ENCODE data around the gene PADI3.

Gene PADI3

DNA sequence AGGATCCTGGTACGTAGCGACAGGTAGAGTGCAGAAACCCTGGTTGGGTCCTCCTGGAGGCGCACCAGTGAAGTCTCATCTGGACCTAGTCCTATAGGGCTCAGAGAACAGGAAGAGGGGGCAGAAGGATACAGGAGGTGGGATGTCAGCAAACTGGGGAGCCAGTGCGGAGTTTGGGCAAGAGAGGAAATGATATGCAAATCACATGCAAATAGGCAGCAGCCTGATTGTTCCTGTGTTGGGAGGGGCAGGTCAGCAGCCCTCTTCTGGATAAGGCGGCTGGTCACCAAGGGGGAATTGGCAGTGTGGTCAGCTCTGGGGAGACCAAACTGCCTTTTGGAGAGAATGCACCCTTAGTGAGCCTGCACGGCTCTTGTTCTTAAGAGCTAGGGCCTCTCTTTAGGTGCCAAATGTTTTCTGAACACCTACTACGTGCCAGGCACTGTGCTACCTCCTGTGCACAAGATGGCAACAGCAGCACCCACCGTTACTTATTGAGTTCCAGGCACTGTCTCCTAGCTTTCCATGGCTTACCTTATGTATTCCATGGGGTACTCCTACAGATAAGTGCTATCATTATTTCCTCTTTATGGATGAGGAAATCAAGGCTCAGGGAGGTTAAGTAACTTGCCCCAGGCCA is 18.1 kb upstream of the PADI3 start:
- Histone ChIP-seq H3K4me3 (replicated peaks; ENCODE audit: low read depth, low read length) (no peak overlapping the region), H3K27me3 (replicated peaks; ENCODE audit: control insufficient read depth, insufficient read depth, low read length) (no peaks in the 10 kb centered on the region), H3K36me3 (ENCODE audit: control insufficient read depth, insufficient read depth, low read length) (no peaks in the 10 kb centered on the region)
- TF ChIP-seq, protein P1, sequence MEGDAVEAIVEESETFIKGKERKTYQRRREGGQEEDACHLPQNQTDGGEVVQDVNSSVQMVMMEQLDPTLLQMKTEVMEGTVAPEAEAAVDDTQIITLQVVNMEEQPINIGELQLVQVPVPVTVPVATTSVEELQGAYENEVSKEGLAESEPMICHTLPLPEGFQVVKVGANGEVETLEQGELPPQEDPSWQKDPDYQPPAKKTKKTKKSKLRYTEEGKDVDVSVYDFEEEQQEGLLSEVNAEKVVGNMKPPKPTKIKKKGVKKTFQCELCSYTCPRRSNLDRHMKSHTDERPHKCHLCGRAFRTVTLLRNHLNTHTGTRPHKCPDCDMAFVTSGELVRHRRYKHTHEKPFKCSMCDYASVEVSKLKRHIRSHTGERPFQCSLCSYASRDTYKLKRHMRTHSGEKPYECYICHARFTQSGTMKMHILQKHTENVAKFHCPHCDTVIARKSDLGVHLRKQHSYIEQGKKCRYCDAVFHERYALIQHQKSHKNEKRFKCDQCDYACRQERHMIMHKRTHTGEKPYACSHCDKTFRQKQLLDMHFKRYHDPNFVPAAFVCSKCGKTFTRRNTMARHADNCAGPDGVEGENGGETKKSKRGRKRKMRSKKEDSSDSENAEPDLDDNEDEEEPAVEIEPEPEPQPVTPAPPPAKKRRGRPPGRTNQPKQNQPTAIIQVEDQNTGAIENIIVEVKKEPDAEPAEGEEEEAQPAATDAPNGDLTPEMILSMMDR (IDR thresholded peaks at IDR 0.05; ENCODE audit: insufficient read depth, low read length, poor library complexity, severe bottlenecking): no peak
- DNase-seq (ENCODE audit: extremely low read depth, insufficient read length): no peak

DNA sequence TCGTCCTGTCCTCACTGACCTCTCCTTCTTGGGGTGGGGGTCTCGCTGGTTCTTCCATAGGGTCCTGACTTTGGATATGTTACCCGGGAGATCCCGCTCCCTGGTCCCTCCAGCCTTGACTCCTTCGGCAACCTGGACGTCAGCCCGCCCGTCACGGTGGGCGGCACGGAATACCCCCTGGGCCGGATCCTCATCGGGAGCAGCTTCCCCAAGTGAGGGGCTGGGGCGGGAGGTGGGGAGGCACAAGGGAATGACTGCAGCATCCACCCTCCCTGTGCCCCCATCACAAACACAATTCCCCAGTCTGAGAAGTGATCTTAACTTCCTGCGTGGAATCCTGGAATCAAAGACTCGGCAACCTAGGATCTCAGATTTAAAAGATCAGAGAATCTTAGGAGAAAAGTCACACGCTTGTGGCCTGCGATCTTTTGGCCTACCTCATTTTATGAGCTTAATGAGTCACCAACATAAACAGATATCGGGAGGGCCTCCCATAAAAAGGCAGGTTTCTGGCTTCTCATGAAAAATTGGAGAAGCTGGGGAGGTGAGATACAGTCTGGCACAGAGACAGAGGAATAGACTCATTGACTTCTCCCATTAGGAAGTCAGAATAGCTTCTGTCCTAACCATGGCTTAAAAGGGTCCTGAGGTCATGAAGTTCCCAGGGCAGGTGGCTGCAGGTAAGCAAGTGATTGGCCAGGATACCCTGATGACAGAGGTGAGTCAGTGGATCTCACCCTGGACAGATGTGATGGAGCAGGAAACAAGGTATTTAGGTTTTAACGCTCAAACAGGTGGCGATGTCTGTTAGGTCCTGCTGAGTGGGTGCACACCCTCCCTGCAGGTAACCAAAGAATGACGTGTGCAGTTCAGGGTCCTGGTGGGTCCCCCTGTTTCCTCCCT is 15.9 kb upstream of the PADI3 start:
- Histone ChIP-seq H3K4me3 (replicated peaks; ENCODE audit: low read depth, low read length) (no peak overlapping the region), H3K27me3 (replicated peaks; ENCODE audit: control insufficient read depth, insufficient read depth, low read length) (no peaks in the 10 kb centered on the region), H3K36me3 (ENCODE audit: control insufficient read depth, insufficient read depth, low read length) (no peaks in the 10 kb centered on the region)
- TF ChIP-seq, protein P1 (IDR thresholded peaks at IDR 0.05; ENCODE audit: insufficient read depth, low read length, poor library complexity, severe bottlenecking): no peak
- DNase-seq (ENCODE audit: extremely low read depth, insufficient read length): no peak

DNA sequence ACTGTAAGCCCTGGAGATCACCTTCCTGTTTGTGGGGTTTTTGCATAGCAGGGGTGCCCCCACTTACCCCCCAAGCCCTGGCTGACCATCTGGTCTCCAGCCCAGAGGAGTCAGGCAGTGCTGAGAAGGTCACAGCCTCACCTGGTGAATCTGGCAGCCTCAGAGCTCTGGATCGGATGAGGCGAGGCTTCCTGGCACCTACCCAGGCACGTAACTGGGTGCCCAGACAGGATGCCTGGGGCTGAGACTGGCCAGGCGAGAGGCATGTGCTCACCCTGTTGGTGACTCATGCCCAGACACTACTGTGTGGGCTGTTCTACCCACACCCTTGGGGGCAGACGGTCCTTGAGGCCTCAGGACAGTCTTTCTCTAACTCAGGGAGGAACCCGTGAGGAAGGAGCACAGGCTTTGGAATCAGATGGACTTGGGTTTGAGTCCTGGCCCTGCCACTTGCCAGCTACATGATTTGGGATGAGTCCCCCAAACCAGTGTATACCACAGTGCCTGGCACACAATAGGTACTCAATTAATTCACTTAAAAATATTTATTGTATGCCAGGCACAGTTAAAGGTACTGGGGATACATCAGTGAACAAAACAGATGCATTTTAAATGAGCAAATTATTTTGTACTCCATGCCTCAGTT is 15.1 kb upstream of the PADI3 start:
- H3K27me3 ChIP-seq (replicated peaks; ENCODE audit: control insufficient read depth, insufficient read depth, low read length): no peaks in the 10 kb centered on the region
- no peak for DNase-seq (ENCODE audit: extremely low read depth, insufficient read length)
- TF ChIP-seq, protein P1 (IDR thresholded peaks at IDR 0.05; ENCODE audit: insufficient read depth, low read length, poor library complexity, severe bottlenecking): no peak
- H3K4me3 ChIP-seq (replicated peaks; ENCODE audit: low read depth, low read length): no peak overlapping the region
- no peaks in the 10 kb centered on the region for H3K36me3 ChIP-seq (ENCODE audit: control insufficient read depth, insufficient read depth, low read length)

DNA sequence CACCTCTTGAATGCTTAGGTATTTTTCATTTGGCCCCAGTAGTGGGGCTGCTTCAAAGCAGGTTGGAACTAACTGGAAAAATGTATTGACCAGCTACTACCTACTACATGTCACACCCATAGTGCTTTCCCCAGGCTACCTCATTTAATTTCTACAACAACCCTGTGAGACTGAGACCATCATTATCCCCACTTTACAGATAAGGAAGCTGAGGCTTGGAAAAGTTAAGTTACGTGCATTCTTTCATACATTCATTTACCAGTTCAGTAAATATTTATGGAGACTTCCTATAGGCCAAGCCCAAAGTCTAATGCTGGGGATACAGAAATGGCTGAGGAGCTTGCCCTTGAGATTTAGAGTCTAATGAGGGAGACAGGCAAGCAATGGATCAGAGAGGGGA is 14.5 kb upstream of the PADI3 start:
- no peak overlapping the region for H3K4me3 ChIP-seq (replicated peaks; ENCODE audit: low read depth, low read length)
- DNase-seq (ENCODE audit: extremely low read depth, insufficient read length): no peak
- TF ChIP-seq, protein P1 (IDR thresholded peaks at IDR 0.05; ENCODE audit: insufficient read depth, low read length, poor library complexity, severe bottlenecking): no peak
- no peaks in the 10 kb centered on the region for H3K36me3 ChIP-seq (ENCODE audit: control insufficient read depth, insufficient read depth, low read length)
- no peaks in the 10 kb centered on the region for H3K27me3 ChIP-seq (replicated peaks; ENCODE audit: control insufficient read depth, insufficient read depth, low read length)

DNA sequence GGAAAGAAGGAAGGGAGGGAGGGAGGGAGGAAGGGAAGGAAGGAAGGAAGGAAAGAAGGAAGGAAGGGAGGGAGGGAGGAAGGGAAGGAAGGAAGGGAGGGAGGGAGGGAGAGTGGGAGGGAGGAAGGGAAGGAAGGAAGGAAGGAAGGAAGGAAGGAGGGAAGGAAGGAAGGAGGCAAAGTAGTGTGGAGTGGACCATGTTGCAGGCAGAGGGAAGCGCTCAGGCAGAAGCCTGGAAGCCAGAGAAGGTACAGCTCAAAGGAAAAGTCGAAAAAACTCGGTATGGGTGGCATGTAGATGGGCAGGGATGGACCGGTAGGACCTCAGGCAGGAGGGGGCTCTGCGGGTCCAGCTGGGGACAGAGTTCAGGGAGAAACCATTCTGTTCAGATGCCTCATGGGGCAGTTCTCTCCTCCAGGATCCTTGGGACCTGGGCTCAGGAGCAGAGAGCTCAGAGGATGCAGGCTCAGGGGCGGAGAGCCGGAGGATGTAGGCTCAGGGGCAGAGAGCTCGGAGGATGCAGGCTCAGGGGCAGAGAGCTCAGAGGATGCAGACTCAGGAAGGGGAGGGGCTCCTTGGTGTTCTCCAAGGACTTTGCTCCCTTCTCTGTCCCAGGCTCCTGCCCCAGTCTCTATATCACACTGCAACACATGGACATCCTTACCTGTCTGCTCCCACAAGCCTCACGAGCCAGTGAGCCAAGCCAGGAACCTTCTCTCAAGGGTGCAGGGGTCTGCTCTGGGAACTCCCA is 13.6 kb upstream of the PADI3 start:
- Histone ChIP-seq H3K4me3 (replicated peaks; ENCODE audit: low read depth, low read length) (no peak overlapping the region), H3K27me3 (replicated peaks; ENCODE audit: control insufficient read depth, insufficient read depth, low read length) (no peaks in the 10 kb centered on the region), H3K36me3 (ENCODE audit: control insufficient read depth, insufficient read depth, low read length) (no peaks in the 10 kb centered on the region)
- TF ChIP-seq, protein P1 (IDR thresholded peaks at IDR 0.05; ENCODE audit: insufficient read depth, low read length, poor library complexity, severe bottlenecking): no peak
- no peak for DNase-seq (ENCODE audit: extremely low read depth, insufficient read length)
